ENCODE results near the gene VPS72. TPM values are rescaled to one million over a fixed set of nuclear protein-coding genes. Genes with fewer than 3 reads are reported as not detected.

Gene VPS72
- total and polyA plus RNA-seq, 10 of the 15 experiments (the other 5 are each of a cell fraction or from before 2014, with no cell fraction given) = 6.7 to 77.8 (median 58.1) TPM

- TF ChIP-seq POLR2AphosphoS5 (IDR thresholded peaks at IDR 0.05; ENCODE audit: low read length) (no peak), BCL11A (IDR thresholded peaks at IDR 0.05; ENCODE audit: low read depth, low read length) (no peak), RFX5 (IDR thresholded peaks at IDR 0.05; ENCODE audit: low read depth, low read length) (no peak), KAT2A (conservative IDR thresholded peaks at IDR 0.05; ENCODE audit: control insufficient read depth, low read depth, low read length) (no peak), ZBTB11 (CRISPR knock-in tag; IDR thresholded peaks at IDR 0.05) (no peak), FOXM1 (IDR thresholded peaks at IDR 0.05; ENCODE audit: low read depth, low read length) (no peak), RELA (IDR thresholded peaks at IDR 0.05; ENCODE audit: borderline replicate concordance, partially characterized antibody) (no peak)
Measured at GRCh38 chr1:151146412-151147131, 43.4 kb downstream of the VPS72 start, which contains the start of gene SEMA6C (continued).

- H2AFZ ChIP-seq (ENCODE audit: control insufficient read depth, low read depth, low read length) = peak overlapping the region; percentile 94
- no peak for FAIRE-seq
- intact Hi-C loops (cut with micrococcal nuclease; ENCODE audit: unreplicated experiment) = no loop called here
Measured at GRCh38 chr1:151146072-151146411, 44.0 kb downstream of the VPS72 start.

More at GRCh38 chr1:151146072-151146411, 44.0 kb downstream of the VPS72 start:
- Histone ChIP-seq H4K20me1 (ENCODE audit: control insufficient read depth, insufficient read depth) (no peaks in the 10 kb centered on the region; the same call in 1 of the 2 replicates), H3K27ac (ENCODE audit: control insufficient read depth, insufficient read depth) (no peak overlapping the region), H3K36me3 (ENCODE audit: control insufficient read depth in 2 of 2, insufficient read depth in 2 of 2, low read length in 1 of 2) (no peaks in the 10 kb centered on the region), H3K4me2 (ENCODE audit: control insufficient read depth, insufficient read depth) (peak overlapping the region; percentile 99), H3K9me3 (replicated peaks; ENCODE audit: control insufficient read depth, insufficient read depth, low read length) (no peaks in the 10 kb centered on the region), H3K4me1 (ENCODE audit: control insufficient read depth, insufficient read depth, low read length) (no peaks in the 10 kb centered on the region; the same call in 1 of the 2 replicates), H3K9ac (ENCODE audit: control insufficient read depth, insufficient read depth, low read length) (peak overlapping the region; percentile 54; the same call in 1 of the 2 replicates), H3K4me3 (peak overlapping the region; percentile 83), H3K27me3 (replicated peaks in 1 of 2; ENCODE audit: control insufficient read depth in 2 of 2, insufficient read depth in 2 of 2, low read length in 1 of 2) (peaks cover 0 to 8% of the 10 kb centered on the region in 2 experiments), H3K79me2 (ENCODE audit: control insufficient read depth, insufficient read depth, low read length) (no peaks in the 10 kb centered on the region)
- 12% methylated on average over 20 of the region's 26 CpGs for WGBS (ENCODE audit: insufficient coverage, insufficient replicate concordance, low lambda C conversion rate, missing lambda C conversion rate)
- no peak for DNase-seq (ENCODE audit: low read depth, low spot score)
- ChIA-PET RAD21 (ENCODE audit: unreplicated experiment) (interaction anchor here (0.9 kb wide), 1 partner anchor 11 kb away, joined by 3 read pairs; the partner anchor contains the start of gene TNFAIP8L2), SMC1A (ENCODE audit: uncharacterized antibody, unreplicated experiment) (no interaction called here), POLR2A (no interaction called here), CTCF (interaction anchor here (1.2 kb wide), 1 partner anchor 46 kb away, joined by 5 read pairs; no protein-coding TSS in a partner anchor)
- TF ChIP-seq CHD2 (IDR thresholded peaks at IDR 0.05; ENCODE audit: borderline replicate concordance, low read depth, low read length) = no peak
- peak; percentile 43; the same call in 1 of the 2 replicates for TF ChIP-seq BMI1 (IDR thresholded peaks at IDR 0.05; ENCODE audit: borderline replicate concordance)
- no peak for TF ChIP-seq SREBF2 (IDR thresholded peaks at IDR 0.05; ENCODE audit: low read length)
- no peak for TF ChIP-seq RBBP5 (conservative IDR thresholded peaks at IDR 0.05)
- TF ChIP-seq USF1 (IDR thresholded peaks at IDR 0.05; ENCODE audit: borderline replicate concordance, extremely low read length, insufficient read depth, low read depth, low read length) = no peak
- TF ChIP-seq RAD51 (IDR thresholded peaks at IDR 0.05) = no peak
- in situ Hi-C loops (cut with MboI) = no loop called here
- ATAC-seq = peak; percentile 3; the same call in 2 of the 3 replicates
- no TSS peak for BruUV-seq (replicated peaks)
